Thymus (tissue), 11 donors: ENCODE data around the gene SMURF1. TPM values are rescaled to one million over a fixed set of nuclear protein-coding genes. Genes with fewer than 3 reads are reported as not detected.

ENCODE experiments used
- DNase-seq, 9 donors: peaks; one replicate each; pipeline ENCODE4 v3.0.0-alpha.2; 2013; ENCODE audit warnings: low spot score in 9 of 9, low read depth in 6 of 9, missing footprints in 1 of 9
- H3K27ac ChIP-seq, 2 donors: one replicate each; pipeline ENCODE4 v1.5.1; 2013; ENCODE audit warnings: control low read depth in 1 of 2, low read depth in 1 of 2, low read length in 1 of 2, mild to moderate bottlenecking in 1 of 2, moderate library complexity in 1 of 2
- H3K27me3 ChIP-seq, 2 donors: one replicate each; pipeline ENCODE4 v1.5.1; 2013; ENCODE audit warnings: low read length in 1 of 2; ENCODE audit not compliant: control insufficient read depth in 2 of 2, insufficient read depth in 1 of 2
- H3K36me3 ChIP-seq, 2 donors: one replicate each; pipeline ENCODE4 v1.5.1; 2013; ENCODE audit warnings: low read length in 1 of 2, mild to moderate bottlenecking in 1 of 2, moderate library complexity in 1 of 2; ENCODE audit not compliant: control insufficient read depth in 2 of 2, insufficient read depth in 2 of 2
- H3K4me1 ChIP-seq, 2 donors: one replicate each; pipeline ENCODE4 v1.5.1; 2013; ENCODE audit warnings: low read length in 2 of 2; ENCODE audit not compliant: control insufficient read depth in 2 of 2, insufficient read depth in 2 of 2
- H3K4me3 ChIP-seq, 2 donors: one replicate each; pipeline ENCODE4 v1.5.1; 2013; ENCODE audit warnings: low read length in 2 of 2, control low read depth in 1 of 2, mild to moderate bottlenecking in 1 of 2
- H3K9me3 ChIP-seq, 2 donors: one replicate each; pipeline ENCODE4 v1.5.1; 2013; ENCODE audit warnings: low read length in 1 of 2, mild to moderate bottlenecking in 1 of 2; ENCODE audit not compliant: control insufficient read depth in 2 of 2, insufficient read depth in 1 of 2
- WGBS: extraction: QIAGEN DNeasy Blood & Tissue Kit; methylation state at CpG from one replicate; pipeline ENCODE4 v1.1.7; 2013; 5-methylcytosine and 5-hydroxymethylcytosine counted together
- polyA plus RNA-seq: library from polyadenylated mRNA; stranded (reverse); fragments of 200-250 nt; gene quantifications from one replicate; pipeline ENCODE4 v1.2.3, GENCODE V29; 2013
- total RNA-seq: library from RNA; stranded (reverse); fragments of 120-200 nt; gene quantifications from one replicate; pipeline ENCODE4 v1.2.4, GENCODE V29; 2013
- donor health status: healthy.

Gene SMURF1
- total and polyA plus RNA-seq, 2 donors, result 6.2 to 6.8 TPM

DNA sequence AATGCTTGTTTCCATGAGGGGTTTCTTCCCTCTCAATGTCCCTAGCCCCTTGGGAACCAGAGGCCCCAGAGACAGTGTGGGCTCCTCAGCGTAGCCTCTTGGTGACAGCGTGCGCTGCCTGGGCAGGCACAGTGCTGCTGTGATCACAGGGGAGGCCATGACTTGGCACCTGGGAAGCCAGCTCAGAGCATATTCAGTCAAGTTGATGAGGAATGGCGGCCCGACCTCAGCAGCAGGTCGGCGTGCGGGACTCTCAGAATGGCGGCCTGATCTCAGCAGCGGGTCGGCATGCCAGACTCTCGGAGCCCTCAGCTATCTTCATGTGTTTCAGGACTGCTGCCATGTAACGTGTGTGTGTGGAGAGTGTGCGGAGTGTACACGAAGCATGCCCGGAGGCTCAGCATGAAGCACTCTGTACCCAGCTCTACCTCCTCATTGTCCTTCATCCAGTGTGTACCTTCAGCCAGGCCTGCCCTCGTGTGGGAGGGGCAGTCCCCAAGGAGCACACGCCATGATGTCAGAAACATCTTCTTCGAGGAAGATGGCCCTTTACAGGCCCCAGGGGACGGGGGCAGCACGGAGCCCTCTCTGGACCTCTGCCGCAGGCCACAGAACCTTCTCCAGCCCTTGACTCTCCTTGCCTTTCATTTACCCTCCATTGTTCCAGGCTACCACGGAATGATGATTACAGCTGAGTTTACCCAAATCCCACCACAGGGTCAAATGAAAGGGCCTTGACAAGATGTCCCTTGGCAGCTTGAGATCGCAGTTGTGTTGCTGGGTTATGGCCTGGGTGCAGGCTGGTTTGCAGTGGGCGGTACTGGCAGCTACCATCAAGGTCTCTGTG is 130.4 kb downstream of the SMURF1 start:
- no peak overlapping the region for H3K4me3 ChIP-seq
- no peak overlapping the region for H3K27ac ChIP-seq
- no peaks in the 10 kb centered on the region for H3K27me3 ChIP-seq
- 98% methylated on average over 25 of the region's 25 CpGs for WGBS
- peaks cover 68 to 72% of the 10 kb centered on the region in 2 donors for H3K36me3 ChIP-seq
- H3K9me3 ChIP-seq, result no peaks in the 10 kb centered on the region
- H3K4me1 ChIP-seq, result no peaks in the 10 kb centered on the region
- no peak for DNase-seq

DNA sequence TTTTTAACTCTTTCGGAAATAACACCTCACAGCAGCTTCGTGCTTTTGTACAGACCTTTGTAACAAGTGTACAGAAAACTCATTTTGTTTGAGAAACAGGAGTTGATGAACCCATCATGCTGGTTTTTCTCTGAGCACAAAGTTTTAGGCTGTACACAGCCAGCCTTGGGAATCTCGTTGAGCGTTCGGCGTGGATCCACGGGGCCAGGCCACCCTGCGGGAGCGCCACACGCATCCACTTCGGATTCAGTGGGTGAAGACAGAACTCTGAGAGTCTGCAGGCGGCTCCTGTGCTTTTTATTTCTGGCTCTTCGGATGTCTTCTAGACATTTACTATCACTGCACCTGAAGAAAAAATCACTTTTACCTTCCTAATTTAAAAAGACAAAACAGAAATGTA is 131.2 kb downstream of the SMURF1 start:
- peaks cover 75 to 77% of the 10 kb centered on the region in 2 donors for H3K36me3 ChIP-seq
- no peak overlapping the region for H3K27ac ChIP-seq
- H3K4me1 ChIP-seq, result no peaks in the 10 kb centered on the region
- no peak overlapping the region for H3K4me3 ChIP-seq
- no peaks in the 10 kb centered on the region for H3K9me3 ChIP-seq
- 98% methylated on average over 13 of the region's 13 CpGs for WGBS
- DNase-seq, result no peak
- no peaks in the 10 kb centered on the region for H3K27me3 ChIP-seq

DNA sequence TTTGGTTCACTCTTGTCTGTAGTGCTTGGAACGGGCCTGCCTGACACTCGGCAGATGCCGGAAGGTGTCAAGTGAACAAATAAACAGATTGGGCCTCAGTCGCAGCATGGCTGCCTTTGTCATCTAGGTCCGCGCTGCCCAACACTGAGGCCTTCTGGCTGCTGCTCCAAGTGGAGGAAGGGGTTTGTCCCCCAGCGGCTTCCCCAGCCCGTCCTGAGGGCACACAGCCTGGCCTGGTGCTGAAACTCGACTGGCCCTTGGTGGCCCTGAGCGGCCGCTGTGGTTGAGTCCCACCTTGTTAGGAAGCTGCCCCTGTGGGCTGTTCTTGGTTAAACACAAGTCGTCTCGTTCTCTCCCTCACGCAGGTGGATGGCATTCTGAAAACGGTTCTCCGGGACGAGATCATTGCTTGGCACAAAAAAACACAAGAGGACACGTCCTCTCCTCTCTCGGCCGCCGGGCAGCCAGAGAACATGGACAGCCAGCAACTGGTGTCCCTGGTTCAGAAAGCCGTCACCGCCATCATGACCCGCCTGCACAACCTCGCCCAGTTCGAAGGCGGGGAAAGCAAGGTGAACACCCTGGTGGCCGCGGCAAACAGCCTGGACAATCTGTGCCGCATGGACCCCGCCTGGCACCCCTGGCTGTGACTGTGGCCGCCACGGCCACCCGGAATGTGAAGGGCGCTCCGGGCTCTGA is 132.1 kb downstream of the SMURF1 start:
- Histone ChIP-seq H3K9me3 (no peaks in the 10 kb centered on the region), H3K4me1 (no peaks in the 10 kb centered on the region), H3K36me3 (peaks cover 78% of the 10 kb centered on the region in 2 donors), H3K27me3 (no peaks in the 10 kb centered on the region), H3K4me3 (no peak overlapping the region), H3K27ac (no peak overlapping the region)
- DNase-seq, result no peak
- WGBS, result 97% methylated on average over 36 of the region's 36 CpGs

DNA sequence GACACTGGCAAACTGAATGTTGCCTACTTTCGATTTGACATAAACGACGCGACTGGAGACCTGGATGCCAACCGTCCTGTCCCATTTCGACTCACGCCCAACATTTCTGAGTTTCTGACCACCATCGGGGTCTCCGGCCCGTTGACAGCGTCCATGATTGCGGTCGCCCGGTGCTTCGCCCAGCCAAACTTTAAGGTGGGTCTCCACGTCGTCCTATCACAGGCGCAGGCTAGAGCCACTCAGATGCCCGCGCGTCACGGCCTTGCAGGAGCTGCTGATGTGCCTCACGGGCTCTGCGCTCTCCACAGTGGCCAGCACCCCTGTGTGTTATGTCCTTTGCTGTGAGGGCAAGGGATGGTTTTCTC is 132.6 kb downstream of the SMURF1 start:
- Histone ChIP-seq H3K4me3 (no peak overlapping the region), H3K27me3 (no peaks in the 10 kb centered on the region), H3K9me3 (no peaks in the 10 kb centered on the region), H3K27ac (no peak overlapping the region), H3K4me1 (no peaks in the 10 kb centered on the region), H3K36me3 (peaks cover 84% of the 10 kb centered on the region in 2 donors)
- DNase-seq, result no peak
- 99% methylated on average over 24 of the region's 24 CpGs for WGBS

DNA sequence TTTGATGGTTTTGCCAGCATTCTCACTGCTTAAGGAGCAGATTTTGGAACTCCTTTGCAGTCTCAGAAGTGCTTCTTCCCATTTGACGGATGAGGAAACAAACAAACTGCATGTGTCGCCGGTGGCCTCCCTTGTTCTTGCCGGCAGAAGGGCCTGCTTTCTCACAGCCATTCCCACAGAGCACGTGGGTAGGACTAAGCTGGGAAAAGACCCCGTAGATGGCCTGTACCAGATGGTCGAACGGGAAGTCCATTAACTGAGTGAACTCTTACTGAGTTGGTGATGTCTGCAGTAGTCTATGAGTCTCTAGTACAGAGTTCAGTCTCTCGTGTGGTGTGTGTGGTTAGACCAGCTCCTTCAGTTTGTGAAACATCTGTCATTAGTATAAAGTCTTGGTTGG is 133.6 kb downstream of the SMURF1 start:
- 98% methylated on average over 9 of the region's 9 CpGs for WGBS
- Histone ChIP-seq H3K4me1 (no peaks in the 10 kb centered on the region), H3K36me3 (peaks cover 89 to 90% of the 10 kb centered on the region in 2 donors), H3K27ac (no peak overlapping the region), H3K4me3 (no peak overlapping the region), H3K9me3 (no peaks in the 10 kb centered on the region), H3K27me3 (no peaks in the 10 kb centered on the region)
- DNase-seq, result no peak

DNA sequence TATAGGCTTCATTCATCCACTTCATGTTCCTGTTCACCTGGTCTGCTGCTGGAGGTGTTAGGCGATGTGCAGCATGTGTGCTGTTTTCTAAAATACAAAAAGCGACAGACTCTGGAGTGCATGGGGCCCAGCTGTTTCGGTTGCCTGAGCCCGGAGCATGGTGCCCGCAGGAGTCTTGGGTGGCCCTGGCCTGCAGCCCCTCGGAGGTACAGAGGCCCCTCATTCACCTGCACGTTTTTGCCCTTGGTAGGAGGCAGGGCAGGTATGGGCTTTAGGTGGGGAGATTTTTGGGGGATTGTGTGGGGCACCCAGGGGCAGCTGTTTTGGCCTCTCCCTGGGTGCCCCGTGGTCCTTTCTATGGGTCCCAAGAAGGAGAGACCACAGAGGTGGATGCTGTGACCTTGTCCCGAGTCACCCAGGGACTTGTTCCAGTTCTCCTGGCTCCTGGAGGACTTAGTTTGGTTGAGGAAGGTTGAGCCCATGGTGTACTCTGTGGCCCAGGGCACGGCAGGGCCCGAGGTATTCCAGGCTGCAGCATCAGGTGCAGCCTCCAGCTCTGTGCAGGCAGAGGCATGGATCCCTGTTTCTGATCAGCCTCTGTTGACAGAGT is 134.9 kb downstream of the SMURF1 start:
- H3K9me3 ChIP-seq, result no peaks in the 10 kb centered on the region
- H3K36me3 ChIP-seq, result peaks cover 90 to 91% of the 10 kb centered on the region in 2 donors
- no peak overlapping the region for H3K27ac ChIP-seq
- 98% methylated on average over 11 of the region's 11 CpGs for WGBS
- no peaks in the 10 kb centered on the region for H3K4me1 ChIP-seq
- H3K27me3 ChIP-seq, result no peaks in the 10 kb centered on the region
- no peak overlapping the region for H3K4me3 ChIP-seq
- no peak for DNase-seq

DNA sequence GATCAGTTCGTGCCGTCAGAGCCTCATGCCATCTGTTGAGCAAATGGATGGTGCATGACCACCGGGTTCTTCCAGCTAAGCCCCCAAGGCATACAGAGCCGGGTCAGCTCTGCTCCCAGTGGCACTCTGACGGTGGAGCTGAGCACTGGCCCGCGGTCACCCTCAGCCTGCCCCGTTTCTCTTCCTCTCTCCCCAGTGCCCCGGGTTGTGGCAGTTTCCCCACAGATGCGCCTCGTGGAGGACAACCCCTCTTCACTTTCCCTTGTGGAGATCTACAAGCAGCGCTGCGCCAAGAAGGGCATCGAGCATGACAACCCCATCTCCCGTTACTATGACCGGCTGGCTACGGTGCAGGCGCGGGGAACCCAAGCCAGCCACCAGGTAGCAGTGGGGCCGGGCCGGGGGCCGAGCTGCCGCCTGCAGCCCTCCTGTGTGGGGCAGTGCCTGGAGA is 135.7 kb downstream of the SMURF1 start:
- H3K27ac ChIP-seq, result no peak overlapping the region
- H3K4me1 ChIP-seq, result no peaks in the 10 kb centered on the region
- H3K9me3 ChIP-seq, result no peaks in the 10 kb centered on the region
- DNase-seq, result no peak
- H3K27me3 ChIP-seq, result no peaks in the 10 kb centered on the region
- H3K4me3 ChIP-seq, result no peak overlapping the region
- H3K36me3 ChIP-seq, result peaks cover 89 to 91% of the 10 kb centered on the region in 2 donors
- WGBS, result over 99% methylated on average over 23 of the region's 23 CpGs

DNA sequence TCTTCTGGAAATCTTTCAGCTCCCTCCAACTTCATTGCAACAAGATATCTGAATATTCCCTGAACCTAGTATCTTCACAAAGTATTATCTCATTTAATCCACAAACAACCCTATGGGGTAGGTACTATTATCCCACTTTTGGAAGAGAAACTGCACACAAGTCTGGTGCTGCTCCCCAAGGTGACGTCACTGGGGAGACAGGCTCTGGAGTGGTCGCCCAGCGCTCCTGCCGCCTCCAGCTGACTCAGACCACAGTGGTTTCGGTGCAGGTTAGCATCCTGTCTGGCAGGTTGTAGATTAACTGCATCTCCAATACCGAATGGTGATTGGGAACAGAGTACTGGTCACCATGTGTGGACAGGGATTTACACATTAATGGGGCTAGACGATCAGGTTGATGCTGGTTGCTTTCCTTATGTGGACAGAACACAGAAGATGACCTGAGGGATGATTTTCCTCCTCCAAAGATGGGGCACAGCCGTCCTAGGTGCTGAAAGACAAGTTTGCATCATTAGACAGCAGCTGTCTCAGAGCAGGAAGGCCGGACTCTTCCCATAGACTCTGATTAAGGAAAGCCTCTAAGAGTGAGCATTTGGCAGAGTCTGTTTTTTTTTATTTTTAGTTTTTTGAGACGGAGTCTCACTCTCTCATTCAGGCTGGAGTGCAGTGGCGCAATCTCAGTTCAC is 137.0 kb downstream of the SMURF1 start:
- no peak for DNase-seq

More for the DNA sequence above, 137.0 kb downstream of the SMURF1 start:
- H3K27ac ChIP-seq, result no peak overlapping the region
- H3K9me3 ChIP-seq, result no peaks in the 10 kb centered on the region
- peaks cover 82 to 91% of the 10 kb centered on the region in 2 donors for H3K36me3 ChIP-seq
- WGBS, result 98% methylated on average over 11 of the region's 11 CpGs
- no peak overlapping the region for H3K4me3 ChIP-seq
- no peaks in the 10 kb centered on the region for H3K27me3 ChIP-seq
- no peaks in the 10 kb centered on the region for H3K4me1 ChIP-seq
